ENCODE measurements around the gene MTHFD1L.

- TF ChIP-seq POLR2AphosphoS5 (IDR thresholded peaks at IDR 0.05) (no peak), CTCF (IDR thresholded peaks at IDR 0.05) (no peak)
Observed at GRCh38 chr6:150953851-150954250, 88.3 kb downstream of the MTHFD1L start.
